T-helper 22 cell (primary cell): ENCODE results near the gene DNAH6.

Experiments
- DNase-seq: peaks from one replicate; pipeline ENCODE4 v3.0.0-alpha.2; 2020; ENCODE audit warnings: low read depth

DNAH6 gene

GRCh38 chr2:84797271-84797670 lies 281.0 kb downstream of the DNAH6 start:
- no peak for DNase-seq

GRCh38 chr2:84799772-84800171 lies 283.5 kb downstream of the DNAH6 start:
- no peak for DNase-seq

- no peak for DNase-seq
These were observed 284.0 kb downstream of the DNAH6 start for GRCh38 chr2:84800194-84800805.

DNA sequence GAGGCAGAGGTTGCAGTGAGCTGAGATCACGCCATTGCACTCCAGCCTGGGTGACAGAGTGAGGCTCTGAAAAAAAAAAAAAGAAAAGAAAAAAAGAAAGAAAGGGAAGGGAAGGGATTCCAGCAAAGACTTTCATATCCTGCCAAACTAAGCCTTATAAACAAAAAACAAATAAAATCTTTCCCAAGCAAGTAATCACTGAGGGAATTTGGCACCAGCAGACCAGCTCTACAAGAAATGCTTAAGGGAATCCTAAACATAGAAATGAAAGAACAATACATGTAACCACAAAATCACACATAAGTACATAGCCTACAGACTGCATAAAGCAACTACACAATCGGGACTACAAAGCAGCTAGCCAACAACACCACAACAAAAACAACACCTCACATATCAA lies 285.5 kb downstream of the DNAH6 start:
- DNase-seq, result no peak

- DNase-seq, result no peak
These were observed 289.1 kb downstream of the DNAH6 start for GRCh38 chr2:84805250-84805958.

GRCh38 chr2:84807063-84807485 lies 290.8 kb downstream of the DNAH6 start:
- DNase-seq, result no peak

DNA sequence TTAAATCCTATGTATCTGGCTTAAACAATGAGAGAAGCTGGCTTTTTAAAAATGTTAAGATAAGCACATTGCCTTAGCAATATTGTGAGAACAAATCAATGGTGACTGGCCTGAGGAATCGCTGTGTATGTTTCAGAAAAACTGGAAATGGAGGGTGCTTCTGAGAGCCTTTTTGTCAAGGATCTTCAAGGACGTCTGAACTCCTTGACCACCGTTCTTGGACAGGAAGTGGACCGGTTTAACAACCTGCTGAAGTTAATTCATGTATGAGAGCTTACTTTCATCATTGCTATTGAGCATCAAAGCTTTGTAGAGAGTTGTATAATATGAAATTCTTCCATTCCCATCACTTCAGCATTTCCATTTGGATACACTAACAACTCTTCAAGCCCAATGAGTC lies 292.0 kb downstream of the DNAH6 start:
- no peak for DNase-seq

DNA sequence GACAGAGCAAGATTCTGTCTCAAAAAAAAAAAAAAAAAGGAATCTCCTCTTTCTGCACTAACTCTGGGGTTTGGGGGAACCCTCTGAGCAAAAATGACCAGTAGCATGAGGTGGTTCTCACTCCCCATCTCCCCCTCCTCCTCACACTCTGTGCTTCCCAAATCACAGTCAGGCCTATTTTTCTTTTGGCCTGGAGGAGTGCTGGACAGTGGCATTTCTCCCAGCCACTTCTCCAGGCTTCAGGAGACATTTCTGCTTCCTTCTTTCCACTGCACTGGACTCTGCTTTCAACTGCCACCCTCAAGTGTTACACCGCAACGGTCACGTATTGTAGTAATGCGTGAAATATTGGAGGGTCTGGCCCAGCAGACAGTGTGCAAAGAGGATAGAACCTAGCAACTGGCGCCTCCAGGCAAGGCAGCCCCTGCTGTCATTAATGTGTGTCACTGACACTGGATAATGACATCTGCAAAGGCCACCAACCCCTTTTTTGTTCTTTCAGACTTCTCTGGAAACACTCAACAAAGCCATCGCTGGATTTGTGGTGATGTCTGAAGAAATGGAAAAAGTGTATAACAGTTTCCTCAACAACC lies 295.6 kb downstream of the DNAH6 start:
- no peak for DNase-seq

GRCh38 chr2:84815146-84815545 lies 298.8 kb downstream of the DNAH6 start:
- no peak for DNase-seq

GRCh38 chr2:84816426-84817026 lies 300.2 kb downstream of the DNAH6 start:
- DNase-seq, result no peak

GRCh38 chr2:84817239-84817655 lies 300.9 kb downstream of the DNAH6 start:
- DNase-seq, result no peak

DNA sequence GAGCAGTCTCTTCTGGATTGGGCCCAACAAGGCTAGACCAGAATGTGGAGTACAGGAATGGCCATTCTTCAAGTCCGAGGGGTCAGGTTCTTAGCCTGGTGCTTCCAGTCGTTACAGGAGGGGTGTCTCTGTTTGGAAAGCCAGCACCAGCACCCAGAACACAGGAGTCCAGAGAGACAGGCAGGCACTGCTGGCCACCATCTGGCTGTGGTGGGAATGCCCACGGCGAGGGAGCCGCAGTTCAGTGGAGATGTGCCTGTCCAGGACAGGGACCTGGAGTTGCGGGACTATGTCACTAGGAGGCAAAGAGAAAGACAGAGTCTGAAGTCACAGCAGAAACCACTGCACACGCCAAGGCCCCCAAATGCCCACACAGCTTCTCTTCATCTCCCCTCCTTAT lies 305.5 kb downstream of the DNAH6 start:
- DNase-seq, result no peak

- no peak for DNase-seq
These were observed 306.9 kb downstream of the DNAH6 start for GRCh38 chr2:84823229-84823628.

- no peak for DNase-seq
These were observed 307.5 kb downstream of the DNAH6 start for GRCh38 chr2:84823788-84824187.

- DNase-seq, result no peak
These were observed 311.8 kb downstream of the DNAH6 start for GRCh38 chr2:84827978-84828575.

DNA sequence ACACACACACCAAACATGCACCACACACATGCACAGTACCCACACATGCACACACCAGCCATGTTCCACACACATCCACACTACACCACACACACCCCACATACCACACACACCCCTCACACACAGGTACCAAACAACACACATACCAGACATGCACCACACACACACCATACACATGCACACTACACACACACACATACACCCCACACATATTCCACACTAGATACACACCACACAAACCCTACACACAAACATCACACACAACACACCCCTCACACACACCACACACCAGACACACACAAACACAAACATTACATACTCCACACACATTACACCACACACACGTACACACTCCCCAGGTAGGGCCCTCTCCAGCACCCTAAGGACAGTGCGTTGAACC lies 313.4 kb downstream of the DNAH6 start:
- DNase-seq, result no peak

GRCh38 chr2:84830095-84830494 lies 313.8 kb downstream of the DNAH6 start:
- DNase-seq, result no peak

DNA sequence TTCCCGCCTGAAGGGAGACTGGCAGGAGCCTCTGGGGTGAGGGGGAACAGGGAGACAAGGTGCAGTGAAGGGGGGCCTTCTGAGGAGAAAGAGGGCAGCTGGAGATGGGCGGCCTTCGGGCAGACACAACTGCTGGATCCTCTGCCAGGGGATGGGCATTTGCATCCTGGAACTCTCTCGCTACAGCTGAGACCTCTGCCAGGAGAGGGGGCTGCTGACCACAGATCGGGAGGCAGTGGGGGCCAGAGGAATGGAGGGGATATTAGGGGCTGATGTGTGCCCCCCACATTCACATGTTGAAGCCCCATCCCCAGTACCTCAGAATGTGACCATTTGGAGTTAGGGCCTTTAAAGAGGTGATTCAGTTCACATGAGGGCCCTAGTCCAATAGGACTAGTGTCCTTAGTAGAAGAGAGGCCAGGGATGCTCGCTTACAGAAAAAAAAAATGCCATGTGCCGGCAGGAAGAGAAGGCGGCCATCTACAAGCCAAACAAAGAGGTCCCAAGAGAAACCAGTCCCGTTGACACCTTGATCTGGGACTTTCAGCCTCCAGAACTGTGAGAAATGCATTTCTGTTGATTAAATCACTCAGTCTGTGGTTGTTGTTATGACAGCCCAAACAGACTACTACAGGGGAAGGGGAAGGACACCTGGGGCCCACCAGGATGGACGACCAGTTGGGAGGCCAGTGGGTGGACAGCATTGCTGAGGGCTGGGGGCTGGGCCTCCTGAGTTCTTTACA lies 314.6 kb downstream of the DNAH6 start:
- DNase-seq, result no peak

GRCh38 chr2:84832772-84833461 lies 316.6 kb downstream of the DNAH6 start:
- DNase-seq, result no peak

GRCh38 chr2:84833481-84834150 lies 317.3 kb downstream of the DNAH6 start:
- DNase-seq, result no peak

DNA sequence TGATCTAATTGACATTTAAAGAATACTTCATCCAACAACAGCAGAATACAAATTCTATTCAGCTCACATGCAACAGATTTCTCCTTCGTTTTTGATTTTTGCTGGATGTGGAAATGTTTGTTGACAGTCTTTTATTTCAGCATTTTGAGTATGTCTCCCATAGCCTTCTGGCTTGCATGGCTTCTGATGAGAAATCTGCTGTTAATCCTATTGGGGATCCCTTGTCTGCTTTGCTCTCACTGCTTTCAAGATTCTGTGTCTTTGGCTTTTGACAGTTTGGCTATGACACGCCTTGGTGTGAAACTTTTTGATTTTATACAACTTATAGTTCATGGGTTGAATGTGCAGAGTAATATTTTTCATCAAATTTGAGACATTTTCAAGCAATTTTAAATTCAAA lies 319.9 kb downstream of the DNAH6 start:
- no peak for DNase-seq
